Left renal cortex interstitium (tissue), 4 donors: ENCODE measurements around the gene CFH. TPM values are rescaled to one million over a fixed set of nuclear protein-coding genes. Genes with fewer than 3 reads are reported as not detected.
"Not testable (repeated sequence)": the region's sequence is repeated elsewhere in the genome, so short reads cannot be mapped to it uniquely, and the experiment has no call there.

Source experiments
- DNase-seq, 4 donors: peaks; one replicate each; pipeline ENCODE4 v3.0.0-alpha.2; 2013; ENCODE audit warnings: low read depth in 4 of 4, low spot score in 2 of 4, missing footprints in 1 of 4
- polyA plus RNA-seq, 4 donors: library from polyadenylated mRNA; unstranded; fragments of 120-200 nt; gene quantifications; one replicate each; pipeline ENCODE4 v1.2.1, GENCODE V29; 2013; ENCODE audit not compliant: insufficient read length in 4 of 4

The CFH gene
- polyA plus RNA-seq, 4 donors, result 20.3 to 49.9 (median 36.4) TPM

- no peak for DNase-seq
Observed at GRCh38 chr1:196738730-196739129, 86.9 kb downstream of the CFH start.

- DNase-seq, result peak in 1 of 4 donors; percentile 0
Observed at GRCh38 chr1:196743244-196743643, 91.4 kb downstream of the CFH start.

- not testable (repeated sequence) for DNase-seq
Observed at GRCh38 chr1:196765019-196765740, 113.3 kb downstream of the CFH start.

DNA sequence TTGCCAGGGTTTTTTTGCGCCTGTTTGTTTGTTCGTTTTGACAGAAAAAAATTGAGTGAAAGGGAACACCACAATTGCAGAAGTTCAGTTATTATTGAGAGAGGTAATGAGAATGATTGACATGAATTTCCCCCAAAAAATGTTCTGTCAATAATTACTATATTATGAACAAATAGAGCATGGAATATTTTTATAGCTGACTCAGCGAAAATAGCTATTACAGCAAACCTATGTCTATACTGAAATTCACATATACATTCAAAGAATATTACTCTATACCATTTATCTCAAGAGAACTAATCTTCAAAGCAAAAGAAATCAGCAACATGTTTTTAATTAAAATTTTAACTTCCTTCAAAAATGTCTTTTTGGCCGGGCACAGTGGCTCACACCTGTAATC, 118.0 kb downstream of the CFH start:
- not testable (repeated sequence) for DNase-seq

- no peak for DNase-seq
Observed at GRCh38 chr1:196773713-196774112, 121.9 kb downstream of the CFH start.

DNA sequence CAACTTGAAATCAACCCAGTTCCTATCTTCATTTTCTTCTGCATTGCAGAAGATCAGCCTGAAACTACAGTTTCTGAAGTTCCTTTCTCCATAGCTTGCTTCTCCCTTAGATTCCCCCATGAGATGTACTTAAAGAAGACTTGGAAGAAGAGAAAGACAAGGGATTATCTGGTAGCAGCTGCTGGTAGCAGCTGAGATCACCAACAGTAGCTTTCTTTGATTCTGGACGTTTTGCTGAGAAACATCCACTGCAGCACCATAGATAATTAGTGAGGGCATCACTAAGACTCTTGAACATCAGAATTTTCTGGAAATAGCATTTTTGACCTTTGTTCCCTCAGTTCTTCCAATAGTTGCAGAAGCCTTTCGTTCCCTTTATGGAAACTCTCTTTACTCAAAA, 122.3 kb downstream of the CFH start:
- DNase-seq, result no peak

DNA sequence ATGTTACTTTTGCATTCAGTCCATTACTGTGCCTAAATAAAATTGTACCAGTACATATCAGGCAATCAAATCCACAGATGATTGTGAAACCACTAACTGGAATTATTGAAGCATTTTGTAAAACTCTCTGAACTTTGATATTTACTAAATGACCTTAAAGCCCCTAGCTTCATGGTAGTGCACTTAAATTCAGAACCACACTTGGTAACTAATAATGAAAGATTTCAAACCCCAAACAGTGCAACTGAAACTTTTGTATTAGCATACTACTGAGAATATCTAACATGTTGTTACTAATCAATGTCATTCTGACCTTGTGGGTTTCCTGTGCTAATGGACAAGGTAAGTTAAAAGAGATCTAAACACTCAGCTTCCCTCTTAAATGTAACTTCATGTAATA, 122.8 kb downstream of the CFH start, which contains the start of gene CFHR3:
CFHR3 (plus strand) TSS at position 238 of the 400 bp plus-strand sequence; CDS start at position 285, 47 bp downstream.
- DNase-seq, result no peak

- no peak for DNase-seq
Observed at GRCh38 chr1:196777603-196778002, 125.8 kb downstream of the CFH start.

DNA sequence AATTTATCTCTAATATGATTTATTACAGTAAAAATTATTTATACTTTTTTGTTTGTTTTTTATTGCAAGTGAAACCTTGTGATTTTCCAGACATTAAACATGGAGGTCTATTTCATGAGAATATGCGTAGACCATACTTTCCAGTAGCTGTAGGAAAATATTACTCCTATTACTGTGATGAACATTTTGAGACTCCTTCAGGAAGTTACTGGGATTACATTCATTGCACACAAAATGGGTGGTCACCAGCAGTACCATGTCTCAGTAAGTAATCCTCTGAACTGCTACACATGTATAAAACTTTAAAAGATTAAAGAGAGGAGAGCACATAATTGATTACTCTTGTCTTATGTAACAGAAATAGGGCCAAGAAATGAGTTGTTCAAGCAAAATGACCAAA, 127.2 kb downstream of the CFH start:
- no peak for DNase-seq

DNA sequence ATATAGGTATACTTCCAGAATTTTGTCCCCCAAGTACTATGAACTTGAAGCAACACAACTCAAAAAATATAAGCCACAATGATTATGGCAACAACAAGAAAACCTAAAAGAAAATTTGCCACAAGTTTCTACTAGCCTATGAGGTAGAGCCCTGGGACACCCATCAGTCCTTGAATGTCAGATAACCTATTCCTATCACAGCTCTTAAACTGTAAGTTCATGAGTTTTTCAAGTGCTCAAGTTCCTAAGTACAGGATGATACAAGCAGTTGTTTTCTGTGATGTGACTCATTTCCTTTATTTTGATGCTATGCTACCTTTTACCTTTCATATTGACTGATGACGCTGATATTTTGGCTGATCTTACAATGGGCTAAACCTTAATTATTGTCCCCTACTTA, 139.4 kb downstream of the CFH start:
- DNase-seq, result not testable (repeated sequence)

- not testable (repeated sequence) for DNase-seq
Observed at GRCh38 chr1:196794103-196794502, 142.3 kb downstream of the CFH start.

Other genes with a start within 250 kb of the CFH start
- 10 to 100 TPM in 2 of 4 donors, 1 to 10 TPM in 2; 9.4 to 13.2 (median 10.0) TPM for gene KCNT2, start 43.6 kb upstream of the CFH start, polyA plus RNA-seq
- gene CFHR3, start 122.8 kb downstream of the CFH start, polyA plus RNA-seq, result under 1 TPM; 0.20 to 0.69 (median 0.44) TPM
- gene CFHR1, start 167.7 kb downstream of the CFH start, polyA plus RNA-seq, result 1 to 10 TPM in 1 of 4 donors, under 1 TPM in 2, not detected in 1; 0.37 to 4.3 (median 0.57) TPM
- gene CFHR4, start 236.0 kb downstream of the CFH start, polyA plus RNA-seq, result not detected